Activated CD4-positive, alpha-beta T cell treated with anti-CD3 and anti-CD28 coated beads, Interleukin-2, amount 10 ng/mL, durations not matched to agents 7 days and 5 days (primary cell): ENCODE results near the gene GZMB. TPM values are rescaled to one million over a fixed set of nuclear protein-coding genes. Genes with fewer than 3 reads are reported as not detected.
"Not testable (repeated sequence)": the region's sequence is repeated elsewhere in the genome, so short reads cannot be mapped to it uniquely, and the experiment has no call there.

Experiments used
- CTCF ChIA-PET: fragments of 350-600 bp; sonication (Branson Sonifier 250); formaldehyde crosslinking; loops from one replicate; lab custom pipeline; 2021; ENCODE audit warnings: antibody characterized with exemption; lab: Charles Lee
- POLR2A ChIA-PET: fragments of 350-600 bp; sonication (Branson Sonifier 250); formaldehyde crosslinking; loops from one replicate; lab custom pipeline; 2021; ENCODE audit warnings: antibody characterized with exemption; lab: Charles Lee
- DNase-seq: peaks from one replicate; pipeline ENCODE4 v3.0.0-alpha.2; 2020
- H3K27ac Mint-ChIP-seq: one replicate; pipeline ENCODE4 v1.8.0; 2021; ENCODE audit warnings: mild to moderate bottlenecking, moderate library complexity, mixed read lengths
- H3K27me3 Mint-ChIP-seq: one replicate; pipeline ENCODE4 v1.8.0; 2021; ENCODE audit warnings: mixed read lengths
- H3K36me3 Mint-ChIP-seq: one replicate; pipeline ENCODE4 v1.8.0; 2021; ENCODE audit warnings: low read depth, mixed read lengths
- H3K4me1 Mint-ChIP-seq: one replicate; pipeline ENCODE4 v1.8.0; 2021; ENCODE audit warnings: mixed read lengths
- H3K4me3 Mint-ChIP-seq: one replicate; pipeline ENCODE4 v1.8.0; 2021; ENCODE audit warnings: mild to moderate bottlenecking, moderate library complexity, mixed read lengths
- H3K9me3 Mint-ChIP-seq: one replicate; pipeline ENCODE4 v1.8.0; 2021; ENCODE audit warnings: mixed read lengths
- total RNA-seq, 2 experiments: library from RNA; stranded (reverse); gene quantifications; one replicate each; pipeline ENCODE4 v1.2.3, GENCODE V29; 2021

The GZMB gene
- total RNA-seq, 2 experiments from 2014 or later = 77.5 to 105 TPM

DNA sequence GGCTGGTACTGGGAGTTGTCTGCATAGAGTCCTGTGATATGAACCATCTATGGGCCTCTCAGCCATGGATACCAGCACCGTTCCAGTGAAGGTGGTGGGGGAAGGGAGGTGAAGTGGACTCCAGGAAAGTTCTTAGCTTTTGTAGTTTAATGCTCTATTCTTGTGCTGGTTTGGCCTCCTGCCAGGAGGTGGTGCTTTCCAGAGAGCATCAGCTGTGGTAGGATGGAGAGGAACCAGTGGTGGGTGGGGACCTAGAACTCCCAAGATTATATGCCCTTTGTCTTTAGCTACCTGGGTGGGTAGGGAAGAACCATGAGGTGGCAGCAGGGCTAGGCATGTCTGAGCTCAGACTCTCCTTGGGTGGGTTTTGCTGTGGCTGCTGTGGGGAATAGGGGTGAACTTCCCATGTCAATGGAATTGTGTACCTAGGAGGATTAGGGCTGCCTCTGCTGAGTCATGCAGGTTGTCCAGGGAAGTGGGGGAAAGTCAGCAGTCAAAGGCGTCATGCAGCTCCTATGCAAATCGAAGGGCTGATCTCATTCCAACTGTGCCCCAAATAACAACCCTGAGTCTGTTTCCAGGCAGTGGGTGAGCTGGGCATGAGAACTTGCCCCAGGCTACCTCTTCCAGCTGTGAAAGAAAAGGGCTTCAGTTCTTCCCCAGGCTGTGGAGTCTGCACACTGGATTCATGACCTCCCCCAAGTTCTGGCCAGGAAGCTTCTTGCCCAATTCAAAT is 38.7 kb downstream of the GZMB start:
- Mint-ChIP-seq H3K9me3 (peaks cover 22% of the 10 kb centered on the region), H3K27me3 (peaks cover 22% of the 10 kb centered on the region), H3K27ac (no peak overlapping the region), H3K4me3 (no peak overlapping the region), H3K4me1 (peaks cover 11% of the 10 kb centered on the region), H3K36me3 (peaks cover 14% of the 10 kb centered on the region)
- POLR2A ChIA-PET = no interaction called here
- CTCF ChIA-PET = interaction anchor here (0.7 to 2.1 kb wide), 4 partner anchors 10 to 20 kb away, joined by 3 to 7 read pairs (median 4); partner anchors contain the start of gene GZMH
- no peak for DNase-seq

DNA sequence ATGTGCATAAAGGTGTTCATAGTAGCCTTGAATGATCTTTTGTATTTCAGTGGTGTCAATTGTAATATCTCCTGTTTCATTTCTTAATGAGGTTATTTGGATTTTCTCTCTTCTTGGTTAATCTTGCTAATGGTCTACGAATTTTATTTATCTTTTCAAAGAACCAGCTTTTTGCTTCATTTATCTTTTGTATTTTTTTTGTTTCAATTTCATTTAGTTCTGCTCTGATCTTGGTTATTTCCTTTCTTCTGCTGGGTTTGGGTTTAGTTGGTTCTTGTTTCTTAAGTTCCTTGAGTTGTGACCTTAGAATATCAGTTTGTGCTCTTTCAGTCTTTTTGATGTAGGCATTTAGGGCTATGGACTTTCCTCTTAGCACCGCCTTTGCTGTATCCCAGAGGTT is 43.0 kb downstream of the GZMB start:
- not testable (repeated sequence) for H3K4me1 Mint-ChIP-seq

DNA sequence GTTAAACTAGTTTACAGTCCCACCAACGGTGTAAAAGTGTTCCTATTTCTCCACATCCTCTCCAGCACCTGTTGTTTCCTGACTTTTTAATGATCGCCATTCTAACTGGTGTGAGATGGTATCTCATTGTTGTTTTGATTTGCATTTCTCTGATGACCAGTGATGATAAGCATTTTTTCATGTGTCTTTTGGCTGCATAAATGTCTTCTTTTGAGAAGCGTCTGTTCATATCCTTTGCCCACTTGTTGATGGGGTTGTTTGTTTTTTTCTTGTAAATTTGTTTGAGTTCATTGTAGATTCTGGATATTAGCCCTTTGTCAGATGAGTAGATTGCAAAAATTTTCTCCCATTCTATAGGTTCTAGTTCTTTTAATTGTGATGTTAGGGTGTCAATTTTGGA is 49.6 kb downstream of the GZMB start:
- CTCF ChIA-PET, H3K27ac Mint-ChIP-seq, H3K4me3 Mint-ChIP-seq, H3K36me3 Mint-ChIP-seq, H3K4me1 Mint-ChIP-seq, DNase-seq, POLR2A ChIA-PET: not testable (repeated sequence)
- H3K27me3 Mint-ChIP-seq = peaks cover 11% of the 10 kb centered on the region
- H3K9me3 Mint-ChIP-seq = peaks cover 10% of the 10 kb centered on the region

More for the DNA sequence above, 43.0 kb downstream of the GZMB start:
- Mint-ChIP-seq H3K27me3 (peaks cover 30% of the 10 kb centered on the region), H3K9me3 (peaks cover 11% of the 10 kb centered on the region)
- H3K36me3 Mint-ChIP-seq, H3K27ac Mint-ChIP-seq, POLR2A ChIA-PET, H3K4me3 Mint-ChIP-seq, DNase-seq: not testable (repeated sequence)
- CTCF ChIA-PET = interaction anchor here (0.6 kb wide), 1 partner anchor 148 kb away, joined by 5 read pairs; the partner anchor contains the start of gene SDR39U1

Other genes starting within 250 kb of the GZMB start
- gene NYNRIN, start 235.2 kb downstream of the GZMB start, total RNA-seq = under 1 TPM; 0.23 to 0.35 TPM
- 1 to 10 TPM; 5.2 to 5.3 TPM for gene CBLN3, start 204.5 kb downstream of the GZMB start, total RNA-seq
- 10 to 100 TPM; 59.7 to 71.5 TPM for gene KHNYN, start 204.2 kb downstream of the GZMB start, total RNA-seq
- 10 to 100 TPM; 52.8 to 54.9 TPM for gene SDR39U1, start 191.4 kb downstream of the GZMB start, total RNA-seq
- gene CMA1, start 125.9 kb downstream of the GZMB start, total RNA-seq = not detected
- gene CTSG, start 57.9 kb downstream of the GZMB start, total RNA-seq = not detected
- 1 to 10 TPM; 1.9 to 2.8 TPM for gene GZMH, start 24.5 kb downstream of the GZMB start, total RNA-seq